AG04450 (cell line): Measurements from ENCODE around the gene CEMP1. TPM values are rescaled to one million over a fixed set of nuclear protein-coding genes. Genes with fewer than 3 reads are reported as not detected.

Experiments
- CTCF ChIA-PET: fragments of 300-600, 350-600 bp; formaldehyde crosslinking; extraction: SDS; loops from one replicate; lab custom pipeline; 2022; ENCODE audit warnings: antibody characterized with exemption, inconsistent platforms; lab: Charles Lee
- POLR2A ChIA-PET: fragments of 350-600 bp; formaldehyde crosslinking; extraction: SDS; loops from one replicate; lab custom pipeline; 2021; ENCODE audit warnings: antibody characterized with exemption, inconsistent platforms; lab: Yijun Ruan, JAX
- DNase-seq: peaks from one replicate; pipeline ENCODE4 v3.0.0-alpha.2; 2011; ENCODE audit warnings: low read depth, low spot score
- H3K27ac ChIP-seq: one replicate; pipeline ENCODE4 v1.5.1; 2012; ENCODE audit warnings: low read depth, low read length, control low read depth
- H3K27me3 ChIP-seq: one replicate; pipeline ENCODE4 v1.6.0; 2012; ENCODE audit warnings: low read length; ENCODE audit not compliant: control insufficient read depth, insufficient read depth
- H3K4me3 ChIP-seq: 2 replicates; pipeline ENCODE4 v1.5.1; 2011; ENCODE audit warnings: mild to moderate bottlenecking, low read depth, low read length, control low read depth
- H3K9me3 ChIP-seq: 2 replicates; pipeline ENCODE4 v1.5.1; 2012; ENCODE audit warnings: low read length; ENCODE audit not compliant: control insufficient read depth, insufficient read depth
- polyA plus RNA-seq: library from polyadenylated mRNA; depleted of rRNA; stranded (reverse); fragments of >200 nt; gene quantifications from 2 replicates; pipeline ENCODE4 v1.2.3, GENCODE V29; 2011
- TF ChIP-seq, protein P1 (sequence below): IDR thresholded peaks from 2 replicates; pipeline ENCODE4 v1.5.1; 2011; ENCODE audit warnings: low read depth, low read length, control low read depth, inconsistent platforms

Gene CEMP1
- polyA plus RNA-seq, 1 experiment, result not detected

GRCh38 chr16:2529961-2530628 is 1.1 kb downstream of the CEMP1 start:
- no peaks in the 10 kb centered on the region; the same call in 1 of the 2 replicates for H3K9me3 ChIP-seq
- ChIA-PET POLR2A (no interaction called here), CTCF (no interaction called here)
- TF ChIP-seq, protein P1, sequence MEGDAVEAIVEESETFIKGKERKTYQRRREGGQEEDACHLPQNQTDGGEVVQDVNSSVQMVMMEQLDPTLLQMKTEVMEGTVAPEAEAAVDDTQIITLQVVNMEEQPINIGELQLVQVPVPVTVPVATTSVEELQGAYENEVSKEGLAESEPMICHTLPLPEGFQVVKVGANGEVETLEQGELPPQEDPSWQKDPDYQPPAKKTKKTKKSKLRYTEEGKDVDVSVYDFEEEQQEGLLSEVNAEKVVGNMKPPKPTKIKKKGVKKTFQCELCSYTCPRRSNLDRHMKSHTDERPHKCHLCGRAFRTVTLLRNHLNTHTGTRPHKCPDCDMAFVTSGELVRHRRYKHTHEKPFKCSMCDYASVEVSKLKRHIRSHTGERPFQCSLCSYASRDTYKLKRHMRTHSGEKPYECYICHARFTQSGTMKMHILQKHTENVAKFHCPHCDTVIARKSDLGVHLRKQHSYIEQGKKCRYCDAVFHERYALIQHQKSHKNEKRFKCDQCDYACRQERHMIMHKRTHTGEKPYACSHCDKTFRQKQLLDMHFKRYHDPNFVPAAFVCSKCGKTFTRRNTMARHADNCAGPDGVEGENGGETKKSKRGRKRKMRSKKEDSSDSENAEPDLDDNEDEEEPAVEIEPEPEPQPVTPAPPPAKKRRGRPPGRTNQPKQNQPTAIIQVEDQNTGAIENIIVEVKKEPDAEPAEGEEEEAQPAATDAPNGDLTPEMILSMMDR, result no peak
- no peak for DNase-seq
- H3K27me3 ChIP-seq, result no peaks in the 10 kb centered on the region
- H3K27ac ChIP-seq, result peak overlapping the region; percentile 39
- H3K4me3 ChIP-seq, result no peak overlapping the region

DNA sequence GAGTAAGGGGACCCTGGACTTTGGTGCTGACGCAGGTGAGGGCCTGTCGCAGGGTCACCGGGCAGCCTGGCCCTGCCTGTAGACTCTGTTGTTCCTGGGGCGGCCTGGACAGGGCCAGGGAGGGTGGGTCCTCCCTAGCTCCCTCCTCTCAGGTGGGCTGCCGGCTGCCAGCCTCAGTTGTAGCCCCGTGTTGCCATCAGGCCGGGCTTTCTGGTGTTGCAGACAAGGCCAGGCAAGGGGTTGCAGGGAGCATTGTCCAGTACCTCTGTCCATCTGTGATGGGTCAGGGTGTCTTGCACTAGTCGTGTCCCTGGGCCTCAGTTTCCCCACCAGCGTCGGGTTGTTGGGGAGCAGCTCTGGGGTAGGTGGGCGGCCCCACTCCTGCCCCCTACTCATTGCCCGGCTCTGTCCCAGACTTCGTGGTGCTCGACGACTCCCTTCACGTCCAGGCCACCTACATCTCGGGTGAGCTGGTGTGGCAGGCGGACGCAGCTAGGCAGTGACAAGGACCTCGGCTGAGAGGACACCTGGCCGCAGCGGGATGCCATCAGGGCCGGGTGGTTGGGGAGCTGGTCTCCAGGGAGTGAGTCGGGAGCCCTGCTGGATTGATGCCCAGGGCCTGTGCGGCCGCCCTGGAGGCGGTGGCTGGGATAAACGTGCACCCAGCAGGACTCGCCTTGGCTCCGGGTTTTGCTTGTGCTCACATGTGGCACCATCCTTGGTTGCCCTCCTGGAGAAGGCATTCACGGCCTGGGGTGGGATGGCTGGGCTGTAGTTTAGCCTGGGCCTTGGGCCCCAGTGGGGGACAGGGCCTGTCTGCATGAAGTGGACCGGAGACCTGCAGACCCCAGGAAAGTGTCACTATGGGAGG is 1.9 kb downstream of the CEMP1 start:
- CTCF ChIA-PET, result no interaction called here
- Histone ChIP-seq H3K27me3 (no peaks in the 10 kb centered on the region), H3K4me3 (no peak overlapping the region), H3K27ac (no peak overlapping the region), H3K9me3 (no peaks in the 10 kb centered on the region; the same call in 1 of the 2 replicates)
- POLR2A ChIA-PET, result interaction anchor here (1.5 kb wide), 1 partner anchor 9 kb away, joined by 4 read pairs; the partner anchor contains the start of gene AMDHD2
- TF ChIP-seq, protein P1, result 0 out of 2 replicates have a peak, but pooled peaks have one; percentile 10
- DNase-seq, result no peak

GRCh38 chr16:2528161-2529060 is 2.8 kb downstream of the CEMP1 start:
- DNase-seq, result no peak
- Histone ChIP-seq H3K27ac (no peak overlapping the region), H3K27me3 (no peaks in the 10 kb centered on the region), H3K4me3 (no peak overlapping the region), H3K9me3 (no peaks in the 10 kb centered on the region; the same call in 1 of the 2 replicates)
- TF ChIP-seq, protein P1, result no peak
- POLR2A ChIA-PET, result interaction anchor here (1.5 kb wide), 1 partner anchor 8 kb away, joined by 4 read pairs; the partner anchor contains the start of gene AMDHD2
- CTCF ChIA-PET, result no interaction called here

DNA sequence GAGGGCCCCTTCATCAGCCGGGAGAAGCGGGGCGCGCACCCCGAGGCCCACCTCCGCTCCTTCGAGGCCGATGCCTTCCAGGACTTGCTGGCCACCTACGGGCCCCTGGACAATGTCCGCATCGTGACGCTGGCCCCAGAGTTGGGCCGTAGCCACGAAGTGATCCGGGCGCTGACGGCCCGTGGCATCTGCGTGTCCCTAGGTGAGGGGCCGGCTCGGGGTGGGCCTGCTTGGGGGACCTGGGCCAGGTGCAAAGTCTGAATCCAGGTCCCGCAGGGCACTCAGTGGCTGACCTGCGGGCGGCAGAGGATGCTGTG is 3.5 kb downstream of the CEMP1 start:
- no peak for DNase-seq
- no peak overlapping the region for H3K27ac ChIP-seq
- no peaks in the 10 kb centered on the region for H3K27me3 ChIP-seq
- ChIA-PET CTCF (no interaction called here), POLR2A (no interaction called here)
- TF ChIP-seq, protein P1, result no peak
- no peaks in the 10 kb centered on the region; the same call in 1 of the 2 replicates for H3K9me3 ChIP-seq
- H3K4me3 ChIP-seq, result no peak overlapping the region
